ENCODE data around the gene EIF4ENIF1. TPM values are rescaled to one million over a fixed set of nuclear protein-coding genes. Genes with fewer than 3 reads are reported as not detected.
A peak's percentile ranks its signal among the peaks of the same experiment; 100 is the strongest.

EIF4ENIF1 gene
- total and polyA plus RNA-seq, 2 experiments from 2014 or later, result 10.8 to 13.4 TPM

DNA sequence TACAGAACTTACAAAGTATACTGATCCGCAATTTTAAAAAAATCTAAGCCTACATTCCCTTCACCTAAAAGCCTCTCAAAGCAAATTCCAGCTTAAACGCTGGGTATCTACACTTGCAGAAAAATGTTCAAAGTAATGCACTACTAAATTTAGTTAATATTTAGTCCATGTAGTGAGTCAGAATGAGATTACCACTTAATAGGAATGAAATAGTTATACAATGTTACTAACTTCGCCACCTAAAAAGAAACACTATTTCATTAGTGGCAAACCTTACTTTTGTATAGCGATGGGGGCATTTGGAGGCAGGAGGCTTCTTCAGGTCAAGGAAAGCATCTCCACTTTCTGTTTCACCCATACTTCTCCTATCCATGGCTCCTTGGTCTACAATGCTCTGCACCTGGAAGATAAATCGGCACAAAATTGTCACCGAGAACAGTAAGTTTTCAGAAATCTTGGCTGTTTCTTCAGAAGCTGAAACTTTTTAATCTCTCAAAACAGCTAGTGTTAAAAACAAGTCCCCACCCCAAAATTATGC, 1.2 kb downstream of the EIF4ENIF1 start:
- H3K36me3 ChIP-seq (ENCODE audit: insufficient read depth), result no peaks in the 10 kb centered on the region; the same call in 1 of the 2 replicates
- peaks cover 29% of the 10 kb centered on the region for H3K79me2 ChIP-seq (replicated peaks; ENCODE audit: insufficient read depth)
- Mint-ChIP-seq H3K9me3 (no peaks in the 10 kb centered on the region), H3K36me3 (ENCODE audit: low read depth) (peaks cover 42% of the 10 kb centered on the region), H3K27me3 (ENCODE audit: insufficient read depth, low read depth, poor library complexity) (peaks cover 7% of the 10 kb centered on the region), H3K4me1 (peaks cover 20% of the 10 kb centered on the region), H3K27ac (no peak overlapping the region), H3K4me3 (peak overlapping the region; percentile 78)
- H3K4me3 ChIP-seq, result peak overlapping the region; percentile 97
- no peaks in the 10 kb centered on the region for H3K27me3 ChIP-seq (ENCODE audit: insufficient read depth)
- no peak overlapping the region for H3K27ac ChIP-seq (ENCODE audit: low read depth)
- no peak for ATAC-seq
- peaks cover 18% of the 10 kb centered on the region for H3F3A ChIP-seq (replicated peaks; ENCODE audit: low read depth)
- H2AFZ ChIP-seq, result 0 out of 2 replicates have a peak overlapping the region, but pooled peaks have one; percentile 35
- peaks cover 23% of the 10 kb centered on the region for H3K4me1 ChIP-seq (ENCODE audit: insufficient read depth)
- H4K20me1 ChIP-seq (replicated peaks; ENCODE audit: insufficient read depth), result peaks cover 7% of the 10 kb centered on the region
- H3K9me2 ChIP-seq (ENCODE audit: insufficient read depth), result no peaks in the 10 kb centered on the region
- H3K4me2 ChIP-seq, result peak overlapping the region; percentile 97
- DNase-seq (ENCODE audit: low spot score), result no peak
- TF ChIP-seq ETS1 (IDR thresholded peaks at IDR 0.05), result no peak
- no peak for TF ChIP-seq CREB1 (CRISPR knock-in tag; IDR thresholded peaks at IDR 0.05; ENCODE audit: low read depth)
- TF ChIP-seq STAT1 (IDR thresholded peaks at IDR 0.05; ENCODE audit: unreplicated experiment), result no peak
- TF ChIP-seq, protein P1, sequence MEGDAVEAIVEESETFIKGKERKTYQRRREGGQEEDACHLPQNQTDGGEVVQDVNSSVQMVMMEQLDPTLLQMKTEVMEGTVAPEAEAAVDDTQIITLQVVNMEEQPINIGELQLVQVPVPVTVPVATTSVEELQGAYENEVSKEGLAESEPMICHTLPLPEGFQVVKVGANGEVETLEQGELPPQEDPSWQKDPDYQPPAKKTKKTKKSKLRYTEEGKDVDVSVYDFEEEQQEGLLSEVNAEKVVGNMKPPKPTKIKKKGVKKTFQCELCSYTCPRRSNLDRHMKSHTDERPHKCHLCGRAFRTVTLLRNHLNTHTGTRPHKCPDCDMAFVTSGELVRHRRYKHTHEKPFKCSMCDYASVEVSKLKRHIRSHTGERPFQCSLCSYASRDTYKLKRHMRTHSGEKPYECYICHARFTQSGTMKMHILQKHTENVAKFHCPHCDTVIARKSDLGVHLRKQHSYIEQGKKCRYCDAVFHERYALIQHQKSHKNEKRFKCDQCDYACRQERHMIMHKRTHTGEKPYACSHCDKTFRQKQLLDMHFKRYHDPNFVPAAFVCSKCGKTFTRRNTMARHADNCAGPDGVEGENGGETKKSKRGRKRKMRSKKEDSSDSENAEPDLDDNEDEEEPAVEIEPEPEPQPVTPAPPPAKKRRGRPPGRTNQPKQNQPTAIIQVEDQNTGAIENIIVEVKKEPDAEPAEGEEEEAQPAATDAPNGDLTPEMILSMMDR (conservative IDR thresholded peaks at IDR 0.05; ENCODE audit: low read depth in 2 of 2), result no peak

GRCh38 chr22:31486951-31487350, 2.7 kb downstream of the EIF4ENIF1 start:
- no peaks in the 10 kb centered on the region for H3K9me2 ChIP-seq (ENCODE audit: insufficient read depth)
- no peak overlapping the region for H3K27ac Mint-ChIP-seq
- DNase-seq (ENCODE audit: low spot score) (no peak), ATAC-seq (no peak)
- no peaks in the 10 kb centered on the region for H3K9me3 Mint-ChIP-seq
- no peaks in the 10 kb centered on the region for H3K27me3 ChIP-seq (ENCODE audit: insufficient read depth)
- H3F3A ChIP-seq (replicated peaks; ENCODE audit: low read depth), result peaks cover 15% of the 10 kb centered on the region
- peaks cover 34% of the 10 kb centered on the region for H3K79me2 ChIP-seq (replicated peaks; ENCODE audit: insufficient read depth)
- H3K4me2 ChIP-seq, result no peak overlapping the region
- H3K4me1 ChIP-seq (ENCODE audit: insufficient read depth), result peaks cover 23% of the 10 kb centered on the region
- no peak overlapping the region for H3K4me3 Mint-ChIP-seq
- H4K20me1 ChIP-seq (replicated peaks; ENCODE audit: insufficient read depth), result peaks cover 7% of the 10 kb centered on the region
- peaks cover 20% of the 10 kb centered on the region for H3K4me1 Mint-ChIP-seq
- no peak overlapping the region for H3K4me3 ChIP-seq
- no peak overlapping the region for H2AFZ ChIP-seq
- H3K36me3 Mint-ChIP-seq (ENCODE audit: low read depth), result peaks cover 52% of the 10 kb centered on the region
- H3K27me3 Mint-ChIP-seq (ENCODE audit: insufficient read depth, low read depth, poor library complexity), result peaks cover 6% of the 10 kb centered on the region
- peaks cover 4% of the 10 kb centered on the region for H3K36me3 ChIP-seq (ENCODE audit: insufficient read depth)
- H3K27ac ChIP-seq (ENCODE audit: low read depth), result no peak overlapping the region
- TF ChIP-seq CREB1 (CRISPR knock-in tag; IDR thresholded peaks at IDR 0.05; ENCODE audit: low read depth), result no peak
- TF ChIP-seq JUNB (IDR thresholded peaks at IDR 0.05; ENCODE audit: unreplicated experiment), result no peak
- no peak for TF ChIP-seq ETS1 (IDR thresholded peaks at IDR 0.05)
- no peak for TF ChIP-seq NANOG (IDR thresholded peaks at IDR 0.05; ENCODE audit: borderline replicate concordance)
- TF ChIP-seq POLR2AphosphoS5 (IDR thresholded peaks at IDR 0.05; ENCODE audit: low read depth), result no peak
- TF ChIP-seq, protein P2, sequence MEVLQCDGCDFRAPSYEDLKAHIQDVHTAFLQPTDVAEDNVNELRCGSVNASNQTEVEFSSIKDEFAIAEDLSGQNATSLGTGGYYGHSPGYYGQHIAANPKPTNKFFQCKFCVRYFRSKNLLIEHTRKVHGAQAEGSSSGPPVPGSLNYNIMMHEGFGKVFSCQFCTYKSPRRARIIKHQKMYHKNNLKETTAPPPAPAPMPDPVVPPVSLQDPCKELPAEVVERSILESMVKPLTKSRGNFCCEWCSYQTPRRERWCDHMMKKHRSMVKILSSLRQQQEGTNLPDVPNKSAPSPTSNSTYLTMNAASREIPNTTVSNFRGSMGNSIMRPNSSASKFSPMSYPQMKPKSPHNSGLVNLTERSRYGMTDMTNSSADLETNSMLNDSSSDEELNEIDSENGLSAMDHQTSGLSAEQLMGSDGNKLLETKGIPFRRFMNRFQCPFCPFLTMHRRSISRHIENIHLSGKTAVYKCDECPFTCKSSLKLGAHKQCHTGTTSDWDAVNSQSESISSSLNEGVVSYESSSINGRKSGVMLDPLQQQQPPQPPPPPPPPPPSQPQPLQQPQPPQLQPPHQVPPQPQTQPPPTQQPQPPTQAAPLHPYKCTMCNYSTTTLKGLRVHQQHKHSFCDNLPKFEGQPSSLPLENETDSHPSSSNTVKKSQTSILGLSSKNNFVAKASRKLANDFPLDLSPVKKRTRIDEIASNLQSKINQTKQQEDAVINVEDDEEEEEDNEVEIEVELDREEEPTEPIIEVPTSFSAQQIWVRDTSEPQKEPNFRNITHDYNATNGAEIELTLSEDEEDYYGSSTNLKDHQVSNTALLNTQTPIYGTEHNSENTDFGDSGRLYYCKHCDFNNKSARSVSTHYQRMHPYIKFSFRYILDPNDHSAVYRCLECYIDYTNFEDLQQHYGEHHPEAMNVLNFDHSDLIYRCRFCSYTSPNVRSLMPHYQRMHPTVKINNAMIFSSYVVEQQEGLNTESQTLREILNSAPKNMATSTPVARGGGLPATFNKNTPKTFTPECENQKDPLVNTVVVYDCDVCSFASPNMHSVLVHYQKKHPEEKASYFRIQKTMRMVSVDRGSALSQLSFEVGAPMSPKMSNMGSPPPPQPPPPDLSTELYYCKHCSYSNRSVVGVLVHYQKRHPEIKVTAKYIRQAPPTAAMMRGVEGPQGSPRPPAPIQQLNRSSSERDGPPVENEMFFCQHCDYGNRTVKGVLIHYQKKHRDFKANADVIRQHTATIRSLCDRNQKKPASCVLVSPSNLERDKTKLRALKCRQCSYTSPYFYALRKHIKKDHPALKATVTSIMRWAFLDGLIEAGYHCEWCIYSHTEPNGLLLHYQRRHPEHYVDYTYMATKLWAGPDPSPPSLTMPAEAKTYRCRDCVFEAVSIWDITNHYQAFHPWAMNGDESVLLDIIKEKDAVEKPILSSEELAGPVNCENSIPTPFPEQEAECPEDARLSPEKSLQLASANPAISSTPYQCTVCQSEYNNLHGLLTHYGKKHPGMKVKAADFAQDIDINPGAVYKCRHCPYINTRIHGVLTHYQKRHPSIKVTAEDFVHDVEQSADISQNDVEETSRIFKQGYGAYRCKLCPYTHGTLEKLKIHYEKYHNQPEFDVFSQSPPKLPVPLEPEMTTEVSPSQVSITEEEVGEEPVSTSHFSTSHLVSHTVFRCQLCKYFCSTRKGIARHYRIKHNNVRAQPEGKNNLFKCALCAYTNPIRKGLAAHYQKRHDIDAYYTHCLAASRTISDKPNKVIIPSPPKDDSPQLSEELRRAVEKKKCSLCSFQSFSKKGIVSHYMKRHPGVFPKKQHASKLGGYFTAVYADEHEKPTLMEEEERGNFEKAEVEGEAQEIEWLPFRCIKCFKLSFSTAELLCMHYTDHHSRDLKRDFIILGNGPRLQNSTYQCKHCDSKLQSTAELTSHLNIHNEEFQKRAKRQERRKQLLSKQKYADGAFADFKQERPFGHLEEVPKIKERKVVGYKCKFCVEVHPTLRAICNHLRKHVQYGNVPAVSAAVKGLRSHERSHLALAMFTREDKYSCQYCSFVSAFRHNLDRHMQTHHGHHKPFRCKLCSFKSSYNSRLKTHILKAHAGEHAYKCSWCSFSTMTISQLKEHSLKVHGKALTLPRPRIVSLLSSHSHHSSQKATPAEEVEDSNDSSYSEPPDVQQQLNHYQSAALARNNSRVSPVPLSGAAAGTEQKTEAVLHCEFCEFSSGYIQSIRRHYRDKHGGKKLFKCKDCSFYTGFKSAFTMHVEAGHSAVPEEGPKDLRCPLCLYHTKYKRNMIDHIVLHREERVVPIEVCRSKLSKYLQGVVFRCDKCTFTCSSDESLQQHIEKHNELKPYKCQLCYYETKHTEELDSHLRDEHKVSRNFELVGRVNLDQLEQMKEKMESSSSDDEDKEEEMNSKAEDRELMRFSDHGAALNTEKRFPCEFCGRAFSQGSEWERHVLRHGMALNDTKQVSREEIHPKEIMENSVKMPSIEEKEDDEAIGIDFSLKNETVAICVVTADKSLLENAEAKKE (CRISPR knock-in tag; IDR thresholded peaks at IDR 0.05), result no peak
